Panc1 (cell line): Measurements from ENCODE around the gene AVL9.

Experiments used
- POLR2AphosphoS5 ChIP-seq: IDR thresholded peaks from 2 replicates; pipeline ENCODE4 v1.6.1; 2012; ENCODE audit warnings: mild to moderate bottlenecking, low read depth, low read length, moderate library complexity
- SIN3A ChIP-seq: IDR thresholded peaks from 2 replicates; pipeline ENCODE4 v1.6.1; 2012; ENCODE audit warnings: low read depth, mild to moderate bottlenecking, low read length, moderate library complexity, borderline replicate concordance; ENCODE audit not compliant: insufficient read depth
- TF ChIP-seq, protein P1 (sequence below): fragments of 450-650 bp; IDR thresholded peaks from 2 replicates; pipeline ENCODE4 v1.5.1; 2017; ENCODE audit warnings: mild to moderate bottlenecking
- TF ChIP-seq, protein P2 (sequence below), 2 experiments: IDR thresholded peaks; 2 replicates each; pipeline ENCODE4 v1.6.1; 2011 to 2012; ENCODE audit warnings: low read depth in 2 of 2, control low read depth in 1 of 2, low read length in 1 of 2, mild to moderate bottlenecking in 1 of 2, moderate library complexity in 1 of 2; ENCODE audit not compliant: insufficient read depth in 1 of 2

DNA sequence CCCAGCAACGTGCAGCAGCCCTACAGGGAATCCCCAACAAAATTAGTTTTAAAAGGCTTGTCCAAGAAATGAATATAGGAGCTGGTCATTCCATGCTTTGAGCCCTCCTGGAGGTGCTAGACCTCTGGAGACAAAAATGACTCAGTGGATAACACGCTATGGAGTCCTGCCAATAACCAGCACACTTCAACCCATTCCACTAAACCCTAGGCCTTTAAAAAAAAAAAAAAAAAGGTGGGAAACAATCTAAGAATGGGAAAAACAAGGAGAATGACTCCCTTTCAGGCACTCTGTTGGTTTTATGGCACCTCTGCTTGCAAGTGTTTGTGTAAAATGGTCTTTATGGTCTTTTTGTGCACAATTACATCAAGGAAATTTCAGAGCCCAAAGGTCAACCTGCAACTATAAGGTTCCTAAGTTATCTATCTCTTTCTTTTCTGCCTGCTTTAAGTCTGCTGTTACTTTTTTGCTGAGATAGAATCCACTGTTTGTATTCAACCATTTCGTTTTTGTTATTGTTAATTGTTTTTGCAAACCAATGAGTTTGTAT lies 21.3 kb downstream of the AVL9 start:
- TF ChIP-seq, protein P1, sequence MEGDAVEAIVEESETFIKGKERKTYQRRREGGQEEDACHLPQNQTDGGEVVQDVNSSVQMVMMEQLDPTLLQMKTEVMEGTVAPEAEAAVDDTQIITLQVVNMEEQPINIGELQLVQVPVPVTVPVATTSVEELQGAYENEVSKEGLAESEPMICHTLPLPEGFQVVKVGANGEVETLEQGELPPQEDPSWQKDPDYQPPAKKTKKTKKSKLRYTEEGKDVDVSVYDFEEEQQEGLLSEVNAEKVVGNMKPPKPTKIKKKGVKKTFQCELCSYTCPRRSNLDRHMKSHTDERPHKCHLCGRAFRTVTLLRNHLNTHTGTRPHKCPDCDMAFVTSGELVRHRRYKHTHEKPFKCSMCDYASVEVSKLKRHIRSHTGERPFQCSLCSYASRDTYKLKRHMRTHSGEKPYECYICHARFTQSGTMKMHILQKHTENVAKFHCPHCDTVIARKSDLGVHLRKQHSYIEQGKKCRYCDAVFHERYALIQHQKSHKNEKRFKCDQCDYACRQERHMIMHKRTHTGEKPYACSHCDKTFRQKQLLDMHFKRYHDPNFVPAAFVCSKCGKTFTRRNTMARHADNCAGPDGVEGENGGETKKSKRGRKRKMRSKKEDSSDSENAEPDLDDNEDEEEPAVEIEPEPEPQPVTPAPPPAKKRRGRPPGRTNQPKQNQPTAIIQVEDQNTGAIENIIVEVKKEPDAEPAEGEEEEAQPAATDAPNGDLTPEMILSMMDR, result no peak
- TF ChIP-seq POLR2AphosphoS5, result no peak
- TF ChIP-seq, protein P2, sequence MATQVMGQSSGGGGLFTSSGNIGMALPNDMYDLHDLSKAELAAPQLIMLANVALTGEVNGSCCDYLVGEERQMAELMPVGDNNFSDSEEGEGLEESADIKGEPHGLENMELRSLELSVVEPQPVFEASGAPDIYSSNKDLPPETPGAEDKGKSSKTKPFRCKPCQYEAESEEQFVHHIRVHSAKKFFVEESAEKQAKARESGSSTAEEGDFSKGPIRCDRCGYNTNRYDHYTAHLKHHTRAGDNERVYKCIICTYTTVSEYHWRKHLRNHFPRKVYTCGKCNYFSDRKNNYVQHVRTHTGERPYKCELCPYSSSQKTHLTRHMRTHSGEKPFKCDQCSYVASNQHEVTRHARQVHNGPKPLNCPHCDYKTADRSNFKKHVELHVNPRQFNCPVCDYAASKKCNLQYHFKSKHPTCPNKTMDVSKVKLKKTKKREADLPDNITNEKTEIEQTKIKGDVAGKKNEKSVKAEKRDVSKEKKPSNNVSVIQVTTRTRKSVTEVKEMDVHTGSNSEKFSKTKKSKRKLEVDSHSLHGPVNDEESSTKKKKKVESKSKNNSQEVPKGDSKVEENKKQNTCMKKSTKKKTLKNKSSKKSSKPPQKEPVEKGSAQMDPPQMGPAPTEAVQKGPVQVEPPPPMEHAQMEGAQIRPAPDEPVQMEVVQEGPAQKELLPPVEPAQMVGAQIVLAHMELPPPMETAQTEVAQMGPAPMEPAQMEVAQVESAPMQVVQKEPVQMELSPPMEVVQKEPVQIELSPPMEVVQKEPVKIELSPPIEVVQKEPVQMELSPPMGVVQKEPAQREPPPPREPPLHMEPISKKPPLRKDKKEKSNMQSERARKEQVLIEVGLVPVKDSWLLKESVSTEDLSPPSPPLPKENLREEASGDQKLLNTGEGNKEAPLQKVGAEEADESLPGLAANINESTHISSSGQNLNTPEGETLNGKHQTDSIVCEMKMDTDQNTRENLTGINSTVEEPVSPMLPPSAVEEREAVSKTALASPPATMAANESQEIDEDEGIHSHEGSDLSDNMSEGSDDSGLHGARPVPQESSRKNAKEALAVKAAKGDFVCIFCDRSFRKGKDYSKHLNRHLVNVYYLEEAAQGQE (IDR thresholded peaks at IDR 0.05; ENCODE audit: insufficient read depth in 1 of 2, low read depth in 2 of 2, low read length in 1 of 2), result no peak
- TF ChIP-seq SIN3A, result no peak
